Limb (tissue), 2 donors: ENCODE data around the gene HIGD2A.

Source experiments
- DNase-seq, 2 donors: peaks; one replicate each; pipeline ENCODE4 v3.0.0-alpha.2; 2016; ENCODE audit errors: extremely low spot score in 2 of 2

Gene HIGD2A, protein sequence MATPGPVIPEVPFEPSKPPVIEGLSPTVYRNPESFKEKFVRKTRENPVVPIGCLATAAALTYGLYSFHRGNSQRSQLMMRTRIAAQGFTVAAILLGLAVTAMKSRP

DNA sequence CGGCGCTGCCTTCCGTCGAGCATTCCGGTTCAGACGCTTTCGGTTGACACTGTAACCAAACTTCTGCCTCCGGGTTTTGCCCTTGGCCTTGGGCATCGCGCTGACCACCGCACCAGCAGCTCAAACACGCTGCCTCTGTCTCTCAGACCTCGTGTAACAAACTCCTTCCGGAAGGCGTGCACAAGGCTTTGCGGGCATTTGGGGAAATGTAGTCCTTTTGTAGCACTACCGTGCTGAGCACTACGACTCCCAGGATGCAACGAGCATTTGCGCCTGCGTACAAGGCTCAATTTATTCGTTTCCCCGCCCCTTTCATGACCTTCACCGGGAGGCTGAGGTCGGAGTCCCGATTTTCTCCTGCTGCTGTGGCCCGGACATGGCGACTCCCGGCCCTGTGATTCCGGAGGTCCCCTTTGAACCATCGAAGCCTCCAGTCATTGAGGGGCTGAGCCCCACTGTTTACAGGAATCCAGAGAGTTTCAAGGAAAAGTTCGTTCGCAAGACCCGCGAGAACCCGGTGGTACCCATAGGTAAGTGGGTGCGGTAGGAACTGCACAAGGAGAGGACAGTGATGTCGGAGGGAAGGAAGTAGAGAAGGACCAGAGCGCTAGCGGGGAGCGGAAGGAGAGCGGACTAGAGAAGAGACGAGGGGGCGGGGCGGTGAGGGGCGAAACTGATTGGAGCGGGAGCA, at the start of gene HIGD2A, which contains the start of gene NOP16:
Gene HIGD2A (plus strand): TSS at position 308 of the 691 bp plus-strand sequence. CDS start 69 bp downstream, at position 377.
Gene NOP16 (minus strand): TSS at position 155 of the 691 bp plus-strand sequence. CDS start 59 bp downstream, at position 96.
- DNase-seq = peak; percentile 98 to 99

DNA sequence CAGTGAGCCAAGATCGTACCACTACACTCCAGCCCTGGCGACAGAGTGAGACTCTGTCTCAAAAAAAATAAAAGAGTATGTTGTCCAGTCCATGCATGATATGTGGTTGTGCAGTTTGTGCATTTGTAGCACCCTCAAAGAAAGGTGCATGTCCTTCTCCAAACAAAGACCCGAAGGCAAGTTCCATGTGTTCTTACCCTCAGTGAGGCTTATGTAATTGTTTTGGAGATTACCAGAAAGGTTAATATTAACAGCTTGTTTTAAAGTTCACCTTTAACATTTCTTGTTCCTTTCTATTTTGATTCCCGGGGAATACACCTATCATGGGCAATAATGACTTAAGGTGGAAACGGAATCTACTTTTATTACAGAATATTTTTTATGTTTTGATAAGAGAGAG, 49.2 kb upstream of the HIGD2A start:
- no peak for DNase-seq

DNA sequence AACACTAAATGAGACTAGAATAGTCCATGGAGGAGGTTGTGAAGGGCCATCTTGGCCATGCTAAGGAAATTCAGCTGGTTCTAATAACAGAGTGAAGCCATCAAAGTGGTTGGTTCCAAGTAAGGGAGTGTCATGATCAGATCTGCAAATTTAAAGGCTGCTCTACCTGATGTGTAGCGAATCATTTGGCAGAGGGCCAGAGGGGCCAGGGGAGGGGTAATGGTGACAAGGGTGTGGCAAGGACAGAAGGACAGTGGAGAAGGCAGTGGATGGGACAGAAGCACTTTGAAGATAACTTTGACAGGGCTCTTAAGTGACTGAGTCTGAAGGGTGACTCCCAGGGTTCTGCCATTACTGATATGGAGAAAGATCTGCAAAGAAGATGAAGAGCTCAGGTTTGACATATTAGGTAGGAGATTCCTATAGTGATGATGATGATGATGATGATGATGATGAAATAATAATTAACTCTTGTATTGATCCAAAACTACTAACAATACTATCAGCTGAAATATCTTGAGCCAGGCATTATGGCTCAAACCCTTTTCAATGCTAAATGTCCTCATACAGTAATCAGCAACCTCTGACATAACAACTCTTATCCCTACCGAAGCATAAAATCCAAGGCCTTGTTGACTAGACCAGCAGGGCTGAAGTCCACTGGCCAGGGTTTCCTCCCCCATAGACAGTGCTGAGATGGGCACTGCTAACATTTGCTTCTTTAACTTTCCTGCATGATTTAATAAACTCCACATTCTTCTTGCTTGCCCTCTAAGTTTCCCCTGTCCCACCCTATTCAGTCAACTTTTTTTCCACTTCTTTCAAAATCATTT, 47.0 kb upstream of the HIGD2A start:
- no peak for DNase-seq

DNA sequence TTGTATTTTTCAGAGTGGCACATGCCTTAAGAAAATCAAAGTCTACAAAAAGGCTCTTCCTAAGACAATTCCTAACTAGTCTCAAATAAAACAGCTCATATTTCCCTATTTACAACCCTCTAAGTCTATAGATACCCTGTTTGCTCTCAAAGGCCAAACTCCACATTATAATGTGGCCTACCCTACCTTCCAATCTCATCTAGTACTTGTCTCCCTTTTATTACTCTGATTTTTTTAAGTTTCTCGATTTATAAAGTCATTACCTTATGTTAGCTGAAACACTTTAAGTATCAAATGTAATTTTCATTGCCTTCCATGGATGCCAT, 46.4 kb upstream of the HIGD2A start:
- DNase-seq = no peak

DNA sequence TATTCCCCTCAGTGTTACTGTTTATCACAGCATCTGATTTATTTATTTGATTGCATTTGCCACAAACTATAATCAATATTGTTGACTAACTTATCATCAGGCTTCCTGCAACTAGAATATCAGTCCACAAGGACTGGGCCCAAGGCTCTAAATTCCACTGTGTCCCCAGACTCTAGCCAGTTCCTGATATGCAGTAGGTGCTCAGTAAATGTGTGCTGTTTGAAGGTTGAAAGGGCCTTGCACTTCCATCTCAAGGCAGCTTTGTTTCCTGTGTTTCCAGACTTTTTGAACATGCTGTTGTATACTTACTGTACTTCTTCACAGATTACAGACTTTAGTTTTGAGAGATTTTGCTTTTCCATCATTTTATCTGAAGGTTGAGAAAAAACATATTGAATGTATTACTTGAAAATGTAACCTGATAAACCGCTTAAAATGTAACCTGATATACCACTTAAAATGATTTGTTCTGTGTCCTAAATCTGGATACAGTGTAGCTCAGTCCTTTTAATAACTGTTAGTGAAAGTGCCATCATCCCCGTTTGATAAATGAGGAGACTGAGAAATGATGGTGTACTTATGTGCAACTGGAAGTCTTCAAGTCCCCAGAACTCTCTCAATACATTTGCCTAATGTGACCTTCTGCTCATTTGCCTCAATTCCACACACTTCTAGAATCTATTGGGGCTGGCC, 45.6 kb upstream of the HIGD2A start:
- DNase-seq = no peak

DNA sequence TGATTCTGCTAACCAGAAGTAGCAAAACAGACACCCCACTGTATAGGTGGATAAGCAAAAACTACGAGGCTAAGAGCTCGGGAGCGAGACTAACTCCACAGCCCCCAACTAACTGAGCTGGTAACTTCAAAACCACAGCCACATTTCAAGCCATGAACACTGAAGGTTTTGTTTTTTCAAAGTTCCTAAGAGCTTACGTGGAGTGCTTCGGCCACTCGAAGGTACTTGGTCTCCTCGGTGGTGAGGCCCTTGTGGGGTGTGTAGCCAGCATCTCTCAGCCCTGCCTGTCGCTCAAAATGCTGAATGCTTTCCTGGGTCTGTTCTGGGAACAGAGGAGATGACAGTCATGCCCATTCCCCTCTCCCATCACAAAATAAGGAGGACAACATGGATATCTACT, 38.1 kb upstream of the HIGD2A start:
- no peak for DNase-seq

DNA sequence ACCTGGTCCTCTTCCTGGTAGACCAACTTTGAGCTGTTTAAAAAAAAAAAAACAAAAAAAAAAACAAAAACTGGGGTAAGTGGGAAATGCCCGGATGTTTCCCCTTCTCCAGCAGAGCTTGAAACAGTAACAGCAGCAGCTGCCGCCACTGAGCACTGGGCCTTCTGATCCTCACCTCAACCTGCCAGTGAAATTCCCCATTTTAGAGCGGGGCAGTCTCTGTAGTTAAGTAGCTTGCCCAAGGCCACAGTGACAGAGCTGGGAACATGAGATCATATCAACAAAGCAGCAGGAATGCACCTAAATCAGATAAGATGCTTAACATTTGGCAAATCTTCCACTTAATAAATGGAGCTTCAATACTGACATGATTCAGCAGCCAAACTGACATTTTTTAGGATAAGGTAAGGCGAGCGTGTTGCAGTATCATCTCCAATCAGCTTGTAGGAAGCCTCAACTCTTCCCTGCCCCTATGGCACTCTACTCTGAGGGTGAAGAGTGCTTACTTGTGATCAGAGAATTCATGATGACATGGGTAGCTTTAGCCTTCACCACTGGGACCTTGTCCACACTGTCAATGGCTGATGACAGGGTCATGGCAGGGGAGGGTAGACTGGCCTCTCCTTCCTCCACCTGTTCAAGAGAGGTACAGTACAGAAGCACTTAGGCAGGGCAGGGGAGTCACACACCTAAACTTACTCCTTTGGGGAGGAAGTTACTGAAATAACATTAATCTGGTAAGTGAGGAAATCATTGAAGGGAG, 36.3 kb upstream of the HIGD2A start:
- DNase-seq = no peak

DNA sequence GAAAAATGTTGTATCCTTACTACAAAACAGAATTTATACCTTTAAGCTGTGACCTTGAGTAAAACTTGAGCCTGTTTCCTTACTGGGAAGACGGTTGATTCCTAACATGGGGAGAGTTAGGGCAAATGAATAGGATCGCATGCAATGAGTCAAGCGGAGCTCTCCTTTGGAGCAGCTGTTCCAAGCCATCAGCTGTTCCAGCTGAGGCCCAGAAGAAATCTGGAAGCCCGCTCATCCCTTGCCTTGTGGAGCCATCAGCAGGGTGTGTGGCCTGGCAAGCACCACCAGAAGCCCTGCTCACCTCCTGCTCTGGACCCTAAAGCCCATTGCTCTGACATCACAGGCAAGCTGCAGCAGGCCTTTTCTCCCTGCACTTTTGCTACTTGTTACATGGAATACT, 35.0 kb upstream of the HIGD2A start:
- peak in 1 of 2 donors; percentile 24 for DNase-seq

GRCh38 chr5:176355400-176356178, 33.0 kb upstream of the HIGD2A start:
- no peak for DNase-seq

DNA sequence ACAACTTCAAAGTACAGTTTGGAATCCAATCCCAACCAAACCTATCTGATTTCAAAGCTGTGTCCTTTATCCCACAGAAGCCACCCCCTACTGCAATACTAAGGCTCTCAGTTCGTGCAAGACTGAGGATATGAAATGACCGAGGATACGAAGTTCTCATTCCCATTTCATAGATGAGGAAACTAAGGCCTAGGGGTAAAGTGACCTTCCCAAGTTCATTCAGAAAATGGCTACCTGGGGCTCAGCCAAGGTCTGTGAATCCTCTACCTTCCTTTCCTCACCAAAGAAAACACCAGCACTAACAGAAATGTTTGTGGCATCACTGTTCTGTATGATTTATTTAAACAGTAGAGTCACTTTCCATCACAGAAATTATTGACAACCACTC, 32.4 kb upstream of the HIGD2A start:
- no peak for DNase-seq

GRCh38 chr5:176359658-176360057, 28.9 kb upstream of the HIGD2A start:
- DNase-seq = no peak

DNA sequence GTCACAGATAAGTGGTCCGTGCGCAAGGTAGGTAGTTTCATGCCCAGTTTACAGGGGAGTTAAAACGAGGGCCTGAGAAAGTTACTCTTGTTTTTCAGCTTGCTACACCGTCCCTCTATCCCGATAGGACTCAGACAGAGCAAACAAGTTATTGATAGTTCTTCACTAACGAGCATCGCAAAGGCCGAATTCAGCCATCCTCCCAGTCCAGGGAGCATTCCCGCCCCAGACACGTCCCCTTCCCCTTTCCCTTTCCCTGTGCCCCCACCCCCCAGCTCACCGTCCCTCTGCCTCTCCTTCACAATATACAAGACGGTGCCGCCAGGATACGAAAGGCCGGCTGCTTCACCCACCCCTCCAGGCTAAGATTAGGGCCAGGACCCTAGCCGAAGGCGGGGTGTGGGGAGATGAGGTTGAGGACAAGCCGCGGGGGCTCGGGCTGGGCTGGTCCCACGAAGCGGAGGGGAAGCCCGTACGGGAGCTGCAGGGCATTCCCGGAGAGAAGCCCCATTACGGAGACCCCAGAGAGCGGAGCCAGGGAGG, 27.6 kb upstream of the HIGD2A start:
- DNase-seq = no peak

GRCh38 chr5:176361437-176362232, 26.9 kb upstream of the HIGD2A start, which contains the start of gene KIAA1191:
Gene KIAA1191, minus strand, starts transcription at chr5:176361764. Its CDS starts 2,256 bp downstream, at chr5:176359508.
- peak; percentile 86 to 94 for DNase-seq

DNA sequence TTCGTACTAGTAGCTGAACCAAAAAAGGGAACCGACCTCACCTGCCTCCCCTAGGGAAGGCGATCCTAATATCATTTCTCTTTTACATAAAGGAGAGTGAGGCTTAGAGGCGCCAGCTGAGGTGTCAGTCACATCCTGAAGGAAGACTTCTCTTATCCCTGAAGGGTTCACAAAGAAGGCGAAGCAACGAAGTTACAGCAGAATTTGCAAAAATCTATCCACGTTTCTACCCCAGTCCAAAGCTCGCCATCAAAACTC, 26.4 kb upstream of the HIGD2A start:
- DNase-seq = no peak

DNA sequence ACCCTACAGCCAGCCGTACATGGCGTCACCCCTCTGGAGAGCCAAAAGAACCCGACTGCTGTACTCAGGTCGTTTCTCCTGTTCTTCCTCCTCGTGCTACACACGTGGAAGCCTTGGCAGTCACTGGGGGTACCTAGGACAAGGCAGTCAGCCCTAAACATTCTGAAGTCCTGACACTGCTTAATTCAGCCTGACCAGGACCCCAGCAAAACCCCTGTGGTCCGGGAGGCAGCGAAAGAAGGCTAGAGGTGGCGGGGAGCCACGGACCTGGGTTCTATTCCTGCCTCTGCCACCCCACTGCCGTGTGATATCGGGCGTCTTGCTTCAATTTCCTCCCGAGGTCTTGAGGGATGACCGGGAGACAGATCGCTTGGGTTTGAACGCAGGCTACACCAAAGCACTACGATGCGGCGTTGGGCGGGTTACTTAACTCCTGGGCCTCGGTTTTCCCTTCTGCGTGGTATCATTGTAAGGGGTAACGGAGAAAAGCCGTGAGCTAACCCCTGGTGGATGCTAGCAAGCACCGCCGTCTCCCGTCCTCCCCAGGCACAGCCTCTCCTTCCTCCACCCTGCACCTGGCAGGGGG, 23.7 kb upstream of the HIGD2A start:
- DNase-seq = no peak

DNA sequence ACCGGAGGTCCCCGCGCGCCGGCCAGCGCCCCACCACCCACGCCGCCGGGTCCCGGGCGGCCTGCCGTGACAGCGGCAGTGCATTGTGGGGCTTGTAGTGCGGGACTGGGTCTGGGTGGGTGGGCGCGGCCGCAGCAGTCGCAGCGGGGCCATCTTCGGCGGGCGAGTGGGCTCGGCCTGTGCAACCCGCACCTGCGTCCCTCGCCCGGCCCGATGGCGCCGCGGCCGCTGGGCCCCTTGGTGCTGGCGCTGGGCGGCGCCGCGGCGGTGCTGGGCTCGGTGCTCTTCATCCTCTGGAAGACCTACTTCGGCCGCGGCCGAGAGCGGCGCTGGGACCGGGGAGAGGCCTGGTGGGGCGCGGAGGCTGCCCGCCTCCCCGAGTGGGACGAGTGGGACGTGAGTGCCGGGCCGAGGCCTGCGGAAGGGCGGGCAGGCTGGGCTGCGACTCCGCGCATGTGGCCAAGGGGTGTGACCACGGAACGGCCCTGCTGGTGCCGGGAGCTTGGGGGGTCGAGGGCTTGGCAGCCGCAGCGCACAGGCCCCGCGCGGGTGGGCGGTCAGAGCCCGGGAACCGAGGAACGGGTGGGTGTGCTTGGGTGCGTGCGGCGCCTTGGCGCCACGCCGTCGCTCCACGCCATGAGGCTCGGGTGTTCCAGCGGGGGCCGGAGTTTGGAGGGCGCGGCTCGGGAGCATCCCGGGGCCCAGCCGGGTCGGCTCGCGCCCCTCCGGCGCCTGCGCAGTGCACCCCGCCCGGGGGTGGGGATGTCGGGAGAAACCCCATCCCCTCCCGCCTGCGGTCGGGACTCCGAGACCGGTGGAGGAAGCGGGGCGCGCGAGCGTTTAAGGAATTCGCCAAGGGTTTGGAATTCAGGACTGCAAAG, 23.0 kb upstream of the HIGD2A start, which contains the start of gene ARL10:
Gene ARL10 (plus strand): TSS at position 137 of the 881 bp plus-strand sequence. CDS start 77 bp downstream, at position 214.
- peak; percentile 32 to 83 for DNase-seq

GRCh38 chr5:176366232-176366894, 22.2 kb upstream of the HIGD2A start:
- DNase-seq = no peak
